HG03060 (cell line): ENCODE results near the gene PCDHGB1.
"Not testable (repeated sequence)": the region's sequence is repeated elsewhere in the genome, so short reads cannot be mapped to it uniquely, and the experiment has no call there.

Experiments used
- ATAC-seq: cut with Tn5 transposase; IDR thresholded peaks from one replicate; pipeline ENCODE4 v1.9.1; 2021; ENCODE audit warnings: low read depth, moderate number of reproducible peaks; ENCODE audit not compliant: unreplicated experiment

Gene PCDHGB1

GRCh38 chr5:141375444-141376155 lies 25.7 kb downstream of the PCDHGB1 start:
- not testable (repeated sequence) for ATAC-seq

GRCh38 chr5:141382469-141383294 lies 32.8 kb downstream of the PCDHGB1 start, which contains the start of gene PCDHGA7:
TSS of gene PCDHGA7 (plus strand) at chr5:141382742. CDS start at chr5:141382900, 158 bp downstream.
- no peak for ATAC-seq

- no peak for ATAC-seq
These were observed 33.4 kb downstream of the PCDHGB1 start for GRCh38 chr5:141383345-141383744.

- no peak for ATAC-seq
These were observed 34.8 kb downstream of the PCDHGB1 start for GRCh38 chr5:141384471-141385267.

- not testable (repeated sequence) for ATAC-seq
These were observed 37.8 kb downstream of the PCDHGB1 start, which contains the start of gene PCDHGB4 for GRCh38 chr5:141387557-141388311. TSS of gene PCDHGB4 (plus strand) at chr5:141387698. CDS start at chr5:141387885, 187 bp downstream.

- ATAC-seq = no peak
These were observed 38.8 kb downstream of the PCDHGB1 start for GRCh38 chr5:141388661-141389060.

GRCh38 chr5:141389153-141390042 lies 39.5 kb downstream of the PCDHGB1 start:
- ATAC-seq = no peak

- ATAC-seq = no peak
These were observed 42.7 kb downstream of the PCDHGB1 start, which contains the start of gene PCDHGA8 for GRCh38 chr5:141392429-141393198. TSS of gene PCDHGA8 (plus strand) at chr5:141392633. CDS start at chr5:141392814, 181 bp downstream.

- ATAC-seq = no peak
These were observed 43.4 kb downstream of the PCDHGB1 start for GRCh38 chr5:141393267-141393666.

GRCh38 chr5:141394401-141395187 lies 44.7 kb downstream of the PCDHGB1 start:
- ATAC-seq = not testable (repeated sequence)

- peak; percentile 86 for ATAC-seq
These were observed 48.1 kb downstream of the PCDHGB1 start, which contains the start of gene PCDHGB5 for GRCh38 chr5:141397756-141398551. TSS of gene PCDHGB5 (plus strand) at chr5:141397947. CDS start at chr5:141398128, 181 bp downstream.

GRCh38 chr5:141398608-141399007 lies 48.7 kb downstream of the PCDHGB1 start:
- no peak for ATAC-seq

GRCh38 chr5:141399555-141400258 lies 49.8 kb downstream of the PCDHGB1 start:
- no peak for ATAC-seq
